Activated T-helper 1 cell treated with anti-CD3 and anti-CD28 coated beads, Interleukin-2, amount 50 U/mL, for 16 hours (primary cell): ENCODE results near the gene LMBRD2.
"Not testable (repeated sequence)": the region's sequence is repeated elsewhere in the genome, so short reads cannot be mapped to it uniquely, and the experiment has no call there.

Experiments used
- DNase-seq, 2 donors: peaks; one replicate each; pipeline ENCODE4 v3.0.0-alpha.2; 2020; ENCODE audit warnings: low read depth in 1 of 2, low spot score in 1 of 2

Gene LMBRD2

DNA sequence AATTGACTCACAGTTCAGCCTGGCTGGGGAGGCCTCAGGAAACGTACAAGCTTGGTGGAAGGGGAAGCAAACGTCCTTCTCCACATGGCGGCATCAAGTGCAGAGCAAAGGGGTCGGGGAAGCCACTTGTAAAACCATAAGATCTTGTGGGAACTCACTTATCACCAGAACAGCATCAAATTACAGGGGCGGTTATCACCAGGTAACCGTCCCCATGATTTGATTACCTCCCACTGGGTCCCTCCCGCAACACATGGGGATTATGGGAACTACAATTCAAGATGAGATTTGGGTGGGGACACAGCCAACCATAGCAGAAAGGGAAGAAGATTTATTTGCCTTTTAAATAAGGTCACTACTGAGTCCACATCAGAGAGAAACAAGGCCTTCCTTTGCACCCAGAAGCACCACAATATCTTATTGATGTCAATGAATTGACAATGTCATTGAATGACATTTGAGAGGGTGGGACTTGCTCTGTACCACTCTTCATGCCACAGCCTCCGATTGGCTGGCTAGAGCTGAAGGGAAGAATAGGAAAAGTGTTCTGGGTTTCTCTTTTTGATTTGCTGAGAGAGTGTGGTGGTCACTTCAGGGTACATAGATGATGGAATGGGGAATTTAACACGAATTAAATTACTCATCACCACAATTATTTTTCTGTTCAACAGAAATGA lies 11.3 kb upstream of the LMBRD2 start:
- no peak for DNase-seq

GRCh38 chr5:36161361-36161760 lies 9.7 kb upstream of the LMBRD2 start:
- no peak for DNase-seq

DNA sequence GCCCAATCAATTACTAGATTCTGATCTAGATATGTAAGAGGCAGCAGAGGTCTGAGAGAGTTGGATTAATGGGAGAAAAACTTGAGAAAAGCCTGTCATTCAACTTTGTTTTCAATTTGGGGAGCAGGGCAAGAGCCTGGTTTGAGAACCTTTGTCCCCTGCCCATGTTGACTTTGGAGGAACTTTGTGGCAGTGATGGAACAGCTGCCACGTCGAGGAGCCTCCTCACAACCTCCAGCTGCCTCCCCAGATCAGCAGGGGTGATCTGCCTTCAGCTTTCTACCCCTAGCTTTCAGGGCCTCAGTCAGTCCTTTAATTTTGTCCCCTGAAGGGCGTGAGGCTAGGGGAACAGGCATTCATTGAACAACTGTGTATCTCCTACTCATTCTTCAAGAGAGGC lies 8.9 kb upstream of the LMBRD2 start:
- no peak for DNase-seq

DNA sequence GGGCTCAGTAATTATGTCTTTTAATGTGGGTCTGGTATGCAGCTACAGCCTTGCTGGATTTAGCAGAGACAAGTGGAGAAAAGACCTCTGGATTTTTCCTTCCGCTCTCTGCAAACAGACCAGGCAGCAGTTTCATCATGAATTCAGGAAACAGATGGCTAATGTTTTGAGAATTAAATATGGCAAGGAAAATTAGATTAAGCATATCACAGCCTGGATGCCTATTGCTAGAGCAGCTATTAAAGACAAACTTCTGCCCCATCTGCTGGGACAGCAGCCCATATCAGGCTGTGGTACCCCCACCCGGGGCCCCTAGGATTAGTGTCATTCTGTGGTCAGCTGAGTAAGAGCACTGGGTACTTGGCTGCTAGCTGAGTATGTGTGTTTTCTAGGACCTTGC lies 6.5 kb upstream of the LMBRD2 start:
- no peak for DNase-seq

DNA sequence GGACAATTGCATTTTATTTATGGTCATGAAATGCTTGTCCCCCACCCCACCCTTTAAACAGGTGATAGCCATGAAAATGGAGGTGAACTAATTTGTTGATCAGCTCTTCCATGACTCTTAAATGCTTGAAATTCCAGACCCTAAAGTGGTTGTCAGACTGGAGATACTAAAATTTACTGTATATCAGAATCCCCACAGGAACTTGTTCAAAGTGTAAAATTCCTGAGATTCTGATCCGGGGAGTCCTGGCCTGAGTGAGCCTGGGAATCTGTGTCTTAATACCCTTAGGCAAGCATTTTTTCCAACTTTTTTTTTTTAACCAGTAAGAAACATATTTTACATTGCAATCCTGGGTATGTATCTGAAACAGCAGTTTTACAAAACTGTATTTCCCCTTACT lies 4.9 kb upstream of the LMBRD2 start:
- no peak for DNase-seq

DNA sequence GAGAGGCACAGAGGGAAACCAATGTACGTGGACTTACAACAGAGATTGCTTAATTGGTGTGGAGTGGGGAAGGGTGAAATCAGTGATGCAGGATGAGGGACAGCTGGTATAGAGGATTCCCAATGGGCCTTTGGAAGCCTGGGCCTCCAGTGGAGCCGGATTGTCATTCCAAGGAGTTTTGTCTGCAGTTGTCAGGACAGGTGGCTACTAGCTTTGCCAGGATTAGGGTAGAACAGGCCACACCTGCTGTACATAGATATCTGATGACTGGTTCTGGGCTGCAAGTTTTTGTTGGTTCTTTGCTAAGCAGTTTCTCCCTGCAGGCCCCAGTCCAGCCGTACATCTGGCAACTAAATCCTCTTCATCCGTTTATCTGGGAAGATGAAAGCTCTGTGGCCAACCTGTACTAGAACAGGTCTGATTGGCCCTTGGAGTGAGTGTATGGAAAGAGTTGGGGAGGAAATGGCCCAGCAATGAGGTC lies 4.5 kb upstream of the LMBRD2 start:
- DNase-seq = no peak

DNA sequence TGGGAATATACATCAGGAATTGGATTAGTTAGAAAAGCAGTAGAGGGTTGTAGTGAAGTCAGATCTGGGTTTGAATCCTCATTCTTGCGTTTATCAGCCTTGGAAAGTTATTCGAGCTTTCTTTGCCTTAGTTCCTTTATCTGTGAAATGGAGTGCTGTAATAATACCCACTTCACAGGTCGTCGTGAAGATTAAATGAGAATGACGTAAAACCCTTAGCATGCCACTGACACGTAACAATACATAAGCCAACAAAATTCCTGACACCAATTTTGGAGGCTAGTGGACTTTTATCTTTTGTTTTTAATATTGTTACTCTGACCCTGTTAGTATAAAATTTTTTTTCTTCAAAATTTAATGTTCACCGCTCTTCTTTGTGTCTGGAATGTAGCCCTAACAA lies 3.6 kb upstream of the LMBRD2 start:
- DNase-seq = no peak

DNA sequence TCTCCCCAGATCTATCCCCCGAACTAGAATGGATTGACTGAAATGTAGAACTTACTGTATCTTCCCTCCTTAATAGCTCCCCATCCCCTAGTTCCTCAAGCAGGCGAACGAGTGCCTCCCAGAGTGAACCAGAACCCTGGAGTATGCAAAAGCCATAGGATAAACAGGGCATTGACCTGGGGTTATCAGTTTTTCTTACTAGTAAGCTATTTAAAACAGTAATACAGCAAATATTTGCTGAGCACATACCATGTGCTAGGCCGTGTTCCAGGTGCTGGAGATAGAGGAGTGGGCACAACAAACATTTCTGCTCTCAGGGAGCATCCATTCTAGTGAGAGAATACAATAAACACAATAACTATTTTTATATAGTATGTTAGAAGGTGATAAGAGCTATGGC lies 2.0 kb upstream of the LMBRD2 start:
- no peak for DNase-seq

DNA sequence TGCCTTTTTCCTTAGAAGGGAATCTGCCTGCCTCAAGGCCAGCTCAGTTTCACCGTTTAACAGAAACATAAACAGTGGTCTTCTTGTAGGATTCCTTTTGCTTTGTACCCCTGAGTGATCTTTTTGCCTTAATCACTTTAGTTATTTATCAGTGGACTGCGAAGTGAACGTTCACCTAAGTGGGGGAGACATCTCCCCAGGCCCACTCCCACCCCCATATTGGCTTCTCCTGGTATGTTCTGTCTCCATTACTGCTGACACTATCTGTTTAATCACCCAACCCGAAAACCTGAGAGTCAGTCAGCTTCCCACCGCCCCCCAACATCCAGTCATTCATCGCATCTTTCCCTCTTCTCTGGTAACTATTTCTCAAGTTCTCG lies 1.6 kb upstream of the LMBRD2 start:
- no peak for DNase-seq

DNA sequence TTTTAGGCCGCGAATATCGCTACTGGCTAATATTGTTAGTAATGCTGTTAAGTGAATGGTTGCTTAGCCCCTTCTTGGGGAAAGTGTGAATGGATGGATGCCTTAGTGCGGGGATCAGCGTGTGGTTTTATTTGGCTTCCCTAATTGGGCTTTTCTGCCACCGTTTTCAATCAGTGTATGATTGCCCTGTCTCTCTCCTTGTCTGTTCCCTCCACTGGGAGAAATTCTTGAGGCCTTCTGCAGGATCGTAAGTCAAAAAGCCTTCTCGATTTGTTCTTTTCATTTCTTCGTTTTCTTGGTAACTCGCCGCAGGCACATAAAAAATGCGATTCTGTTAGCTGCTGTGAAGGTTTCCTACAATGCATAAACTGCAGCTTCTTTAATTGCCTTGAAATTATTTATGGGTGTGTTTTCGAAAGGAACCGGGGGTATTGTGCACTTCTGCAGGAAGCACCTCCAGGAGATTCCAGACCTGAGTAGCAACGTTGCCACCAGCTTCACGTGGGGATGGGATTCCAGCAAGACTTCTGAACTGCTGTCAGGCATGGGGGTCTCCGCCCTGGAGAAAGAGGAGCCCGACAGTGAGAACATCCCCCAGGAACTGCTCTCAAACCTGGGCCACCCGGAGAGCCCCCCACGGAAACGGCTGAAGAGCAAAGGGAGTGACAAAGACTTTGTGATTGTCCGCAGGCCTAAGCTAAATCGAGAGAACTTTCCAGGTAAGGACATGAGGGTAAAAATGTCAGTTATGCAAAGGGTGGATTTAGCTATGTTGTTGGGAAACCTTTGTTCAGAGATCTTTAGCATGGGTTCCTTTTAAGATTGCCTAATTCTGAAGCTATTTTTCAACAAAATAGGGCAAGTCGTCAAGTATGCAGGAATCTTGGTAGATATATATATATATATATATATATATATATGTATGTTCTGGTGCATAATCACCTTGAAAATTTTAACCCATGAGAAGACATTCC lies 924 bp upstream of the LMBRD2 start:
- DNase-seq = no peak

GRCh38 chr5:36150676-36151433 lies 832 bp downstream of the LMBRD2 start:
- DNase-seq = no peak

- DNase-seq = no peak
These were observed 4.0 kb downstream of the LMBRD2 start for GRCh38 chr5:36147681-36148080.

DNA sequence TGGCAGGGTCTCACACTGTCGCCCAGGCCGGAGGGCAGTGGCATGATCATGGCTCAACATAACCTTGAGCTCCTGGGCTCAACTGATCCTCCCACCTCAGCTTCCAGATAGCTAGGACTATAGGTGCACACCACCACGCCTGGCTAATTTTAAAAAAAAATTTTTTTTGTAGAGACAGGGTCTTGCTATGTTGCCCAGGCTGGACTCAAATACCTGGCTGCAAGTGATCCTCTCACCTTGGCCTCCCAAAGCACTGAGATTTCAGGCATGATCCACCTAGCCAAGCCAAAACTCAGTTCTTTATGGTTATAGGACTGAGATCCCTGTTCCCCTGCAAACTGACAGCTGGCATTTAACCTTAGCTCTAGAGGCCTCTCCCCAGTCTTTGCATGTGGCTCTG lies 5.3 kb downstream of the LMBRD2 start:
- DNase-seq = no peak

DNA sequence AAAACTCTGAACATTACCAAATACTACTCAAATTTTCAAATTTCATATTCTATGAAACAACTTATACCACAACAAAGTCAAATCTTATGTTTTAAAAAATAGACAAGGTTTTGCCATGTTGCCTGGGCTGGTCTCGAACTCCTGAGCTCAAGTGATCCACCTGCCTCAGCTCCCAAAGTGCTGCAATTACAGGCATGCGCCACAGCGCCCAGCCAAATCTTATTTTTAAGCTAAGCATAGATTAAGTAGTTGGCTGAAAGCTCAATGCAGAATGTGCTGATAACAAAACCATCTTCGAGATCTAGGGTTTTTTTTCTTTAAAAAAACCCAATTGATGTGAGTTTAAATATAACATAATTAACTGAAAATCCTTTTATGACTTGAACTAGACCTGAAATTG lies 6.4 kb downstream of the LMBRD2 start:
- DNase-seq = no peak

DNA sequence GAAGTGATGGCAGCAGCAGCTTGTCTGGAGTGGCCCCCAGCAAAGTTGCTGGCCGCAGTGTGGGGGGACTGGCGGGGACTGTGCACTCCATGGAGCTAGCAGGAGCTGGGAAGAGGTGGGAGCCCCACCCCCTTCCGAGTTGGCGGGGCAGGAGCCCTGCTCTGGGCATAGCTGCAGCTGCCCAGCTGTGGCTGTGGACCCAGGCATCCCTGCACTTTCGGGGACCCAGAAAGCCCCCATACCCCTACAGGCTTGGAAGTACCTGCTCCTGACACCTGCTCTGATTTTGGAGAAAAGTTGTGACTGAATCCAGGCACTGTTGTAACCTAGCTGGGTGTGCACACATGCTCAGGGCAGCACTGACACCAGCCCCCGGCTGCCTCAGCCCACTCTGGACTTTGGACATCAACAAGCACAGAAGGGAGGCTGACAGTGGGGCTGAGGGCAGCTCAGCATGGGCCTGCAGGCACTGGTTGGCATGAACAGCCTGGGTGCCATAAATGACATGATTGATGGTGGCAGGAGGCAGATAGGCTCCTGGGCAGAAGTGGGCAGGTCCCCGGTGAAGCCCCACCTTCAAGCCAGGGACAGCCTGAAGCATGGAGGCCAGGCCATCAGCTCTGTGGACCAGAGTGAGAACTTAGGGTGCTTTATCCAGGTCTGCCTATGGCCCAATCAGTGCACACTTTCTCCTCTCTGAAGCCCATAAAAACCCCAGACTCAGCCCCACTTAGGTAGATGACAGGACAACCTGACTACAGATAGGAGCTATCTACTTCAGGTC lies 12.6 kb downstream of the LMBRD2 start:
- DNase-seq = no peak

GRCh38 chr5:36136581-36136980 lies 15.1 kb downstream of the LMBRD2 start:
- no peak for DNase-seq

DNA sequence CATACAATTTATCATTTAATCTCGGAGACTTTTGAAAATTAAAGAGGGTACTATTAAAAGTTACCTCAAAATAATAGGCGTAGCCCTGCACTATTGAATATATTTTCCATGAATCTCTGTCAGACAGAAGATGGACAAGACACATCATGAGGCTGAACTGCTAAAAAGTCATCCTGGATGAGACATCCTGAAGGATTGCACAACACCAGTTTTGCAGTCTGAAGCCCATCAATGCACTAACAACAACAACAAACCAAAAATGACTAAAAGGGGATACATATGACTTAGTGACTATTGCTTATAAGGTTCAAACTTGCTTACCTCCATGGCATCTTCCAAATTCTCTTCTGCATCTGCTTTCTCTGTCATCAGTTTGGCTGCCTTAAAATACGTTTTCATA lies 15.7 kb downstream of the LMBRD2 start:
- no peak for DNase-seq

DNA sequence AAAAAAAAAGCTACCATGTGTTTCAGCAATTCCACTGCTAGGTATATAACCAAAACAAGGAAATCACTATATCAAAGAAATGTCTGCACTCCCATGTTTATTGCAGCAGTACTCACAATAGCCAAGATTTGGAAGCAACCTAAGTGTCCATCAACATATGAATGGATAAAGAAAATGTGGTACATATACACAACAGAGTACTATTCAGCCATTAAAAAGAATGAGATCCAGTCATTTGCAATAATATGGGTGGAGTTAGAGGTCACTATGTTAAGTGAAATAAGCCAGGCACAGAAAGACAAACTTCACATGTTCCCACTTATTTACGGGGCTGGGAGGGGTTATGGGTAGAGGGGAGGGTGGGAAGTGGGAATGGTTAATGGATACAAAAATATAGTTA lies 18.7 kb downstream of the LMBRD2 start:
- not testable (repeated sequence) for DNase-seq

- DNase-seq = not testable (repeated sequence)
These were observed 22.0 kb downstream of the LMBRD2 start for GRCh38 chr5:36129666-36130065.

- no peak for DNase-seq
These were observed 22.9 kb downstream of the LMBRD2 start for GRCh38 chr5:36128795-36129194.

- DNase-seq = no peak
These were observed 25.8 kb downstream of the LMBRD2 start for GRCh38 chr5:36125868-36126267.
